Kidney (tissue), 14 donors: Measurements from ENCODE around the gene UROS. TPM values are rescaled to one million over a fixed set of nuclear protein-coding genes. Genes with fewer than 3 reads are reported as not detected.

Source experiments
- DNase-seq, 5 donors: peaks; one replicate each; pipeline ENCODE4 v3.0.0-alpha.2; 2013 to 2020
- FAIRE-seq: peaks from 2 replicates; lab custom pipeline; 2012; peaks lifted over from hg19 to GRCh38; lab: Jason Lieb, UNC
- H3K27ac ChIP-seq, 2 donors: one replicate each; pipeline ENCODE4 v1.7.0; 2013; ENCODE audit warnings: low read depth in 2 of 2, low read length in 2 of 2, inconsistent platforms in 1 of 2
- H3K27me3 ChIP-seq: one replicate; pipeline ENCODE4 v1.7.1; 2013; ENCODE audit warnings: low read length, inconsistent platforms; ENCODE audit not compliant: control insufficient read depth, insufficient read depth
- H3K36me3 ChIP-seq, 3 donors: one replicate each; pipeline versions ENCODE4 v1.7.0 to v1.7.1; 2013; ENCODE audit warnings: low read length in 3 of 3, control low read depth in 1 of 3, inconsistent platforms in 1 of 3; ENCODE audit not compliant: insufficient read depth in 3 of 3, control insufficient read depth in 2 of 3
- H3K4me1 ChIP-seq, 3 donors: one replicate each; pipeline versions ENCODE4 v1.7.0 to v1.7.1; 2013; ENCODE audit warnings: low read length in 3 of 3, inconsistent platforms in 1 of 3, low read depth in 1 of 3; ENCODE audit not compliant: control insufficient read depth in 2 of 3, insufficient read depth in 2 of 3
- H3K4me3 ChIP-seq, 3 donors: one replicate each; pipeline versions ENCODE4 v1.7.0 to v1.8.1; 2013; ENCODE audit warnings: low read length in 3 of 3, control low read depth in 1 of 3, inconsistent platforms in 1 of 3
- H3K9ac ChIP-seq, 3 donors: one replicate each; pipeline versions ENCODE4 v1.7.0 to v1.7.1; 2013; ENCODE audit warnings: low read length in 3 of 3, control low read depth in 1 of 3, inconsistent platforms in 1 of 3
- H3K9me3 ChIP-seq, 3 donors: one replicate each; pipeline versions ENCODE4 v1.7.0 to v1.7.1; 2013; ENCODE audit warnings: low read length in 3 of 3, control low read depth in 1 of 3, inconsistent platforms in 1 of 3; ENCODE audit not compliant: control insufficient read depth in 2 of 3, insufficient read depth in 1 of 3
- CTCF ChIP-seq: IDR thresholded peaks from 3 replicates; pipeline ENCODE4 v1.5.1; 2012; ENCODE audit warnings: mild to moderate bottlenecking, moderate library complexity, borderline replicate concordance; ENCODE audit not compliant: insufficient read depth; ENCODE audit errors: extremely low read depth
- intact Hi-C: fragments of 100-400 bp; cut with DNase I; formaldehyde crosslinking; loops from one replicate; pipeline ENCODE4 v1.11.1; 2022
- polyA plus RNA-seq: library from polyadenylated mRNA; stranded (reverse); fragments of 350-450 nt; fragmentation: Illumina TruSeq; extraction: RNeasy Lipid Tissue Mini Kit (QIAGEN cat#74804); gene quantifications from one replicate; pipeline ENCODE4 v1.2.3, GENCODE V29; 2014; ENCODE audit warnings: low read depth, low replicate concordance; ENCODE audit not compliant: insufficient read depth
- total RNA-seq: library from RNA; stranded (reverse); fragmentation: NEBNext Ultra II Directional; extraction: Animal tissue kit (Norgen Biotek cat#: 25700); gene quantifications from one replicate; pipeline ENCODE4 v1.2.1, GENCODE V29; 2021
- donor health status: control.
- donor health status: control.
- donor health status: control.
- donor health status: control.
- donor health status: control.
- donor health status: DM: yes; HTN: yes; CAD: no.
- donor health status: Normal renal cell carcinoma (clear cell type).

The UROS gene
- total and polyA plus RNA-seq, 2 donors from 2014 or later, result 42.1 to 81.7 TPM

GRCh38 chr10:125868372-125868975, 45.4 kb upstream of the UROS start:
- peak; percentile 88 for TF ChIP-seq CTCF
- Histone ChIP-seq H3K9ac (no peak overlapping the region), H3K36me3 (peaks cover 0 to 20% (median 8%) of the 10 kb centered on the region in 3 donors), H3K4me3 (no peak overlapping the region), H3K27ac (no peak overlapping the region), H3K27me3 (no peaks in the 10 kb centered on the region), H3K9me3 (no peaks in the 10 kb centered on the region), H3K4me1 (no peaks in the 10 kb centered on the region)
- intact Hi-C loops, result no loop called here
- DNase-seq, result peak in 2 of 5 donors; percentile 38 to 50
- FAIRE-seq, result peak; percentile 60

- no peak overlapping the region for H3K4me3 ChIP-seq
- intact Hi-C loops, result no loop called here
- no peak overlapping the region for H3K9ac ChIP-seq
- TF ChIP-seq CTCF, result no peak
- H3K36me3 ChIP-seq, result peaks cover 0 to 20% (median 8%) of the 10 kb centered on the region in 3 donors
- FAIRE-seq (no peak), DNase-seq (no peak)
- H3K9me3 ChIP-seq, result no peaks in the 10 kb centered on the region
- no peaks in the 10 kb centered on the region for H3K27me3 ChIP-seq
- no peaks in the 10 kb centered on the region for H3K4me1 ChIP-seq
- H3K27ac ChIP-seq, result no peak overlapping the region
Observed at GRCh38 chr10:125866421-125867029, 43.5 kb upstream of the UROS start.

- intact Hi-C loops, result no loop called here
- FAIRE-seq, result no peak
- H3K9ac ChIP-seq, result no peak overlapping the region
- no peaks in the 10 kb centered on the region for H3K4me1 ChIP-seq
- H3K36me3 ChIP-seq, result peaks cover 0 to 20% (median 8%) of the 10 kb centered on the region in 3 donors
- H3K27ac ChIP-seq, result no peak overlapping the region
- no peaks in the 10 kb centered on the region for H3K27me3 ChIP-seq
- DNase-seq, result no peak
- no peak for TF ChIP-seq CTCF
- H3K4me3 ChIP-seq, result no peak overlapping the region
- no peaks in the 10 kb centered on the region for H3K9me3 ChIP-seq
Observed at GRCh38 chr10:125865120-125865519, 42.1 kb upstream of the UROS start.
